ENCODE data around the gene MC2R. TPM values are rescaled to one million over a fixed set of nuclear protein-coding genes. Genes with fewer than 3 reads are reported as not detected.

The MC2R gene
- total RNA-seq, 1 donor from 2014 or later, result not detected

DNA sequence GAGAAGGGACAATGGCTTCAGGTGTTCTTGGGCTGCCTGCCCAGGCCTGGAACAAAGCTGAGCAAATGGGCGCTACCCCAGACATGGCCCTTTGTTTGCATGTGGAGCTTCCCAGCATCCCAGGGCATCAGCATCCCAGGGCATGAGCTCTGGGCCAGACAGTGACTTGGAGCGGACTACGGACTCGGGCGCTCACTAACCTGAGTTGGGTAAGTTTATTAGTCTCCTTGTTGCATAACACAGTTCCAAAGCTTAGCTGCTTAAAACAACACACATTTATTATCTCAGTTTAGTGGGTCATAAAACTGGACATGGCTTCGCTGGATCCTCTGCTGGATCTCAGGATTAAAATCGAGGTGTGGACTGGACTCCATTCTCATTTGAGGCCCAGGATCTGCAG, 35.8 kb downstream of the MC2R start:
- no peak overlapping the region for H3K4me3 ChIP-seq (ENCODE audit: low read depth, low read length)
- TF ChIP-seq, protein P1, sequence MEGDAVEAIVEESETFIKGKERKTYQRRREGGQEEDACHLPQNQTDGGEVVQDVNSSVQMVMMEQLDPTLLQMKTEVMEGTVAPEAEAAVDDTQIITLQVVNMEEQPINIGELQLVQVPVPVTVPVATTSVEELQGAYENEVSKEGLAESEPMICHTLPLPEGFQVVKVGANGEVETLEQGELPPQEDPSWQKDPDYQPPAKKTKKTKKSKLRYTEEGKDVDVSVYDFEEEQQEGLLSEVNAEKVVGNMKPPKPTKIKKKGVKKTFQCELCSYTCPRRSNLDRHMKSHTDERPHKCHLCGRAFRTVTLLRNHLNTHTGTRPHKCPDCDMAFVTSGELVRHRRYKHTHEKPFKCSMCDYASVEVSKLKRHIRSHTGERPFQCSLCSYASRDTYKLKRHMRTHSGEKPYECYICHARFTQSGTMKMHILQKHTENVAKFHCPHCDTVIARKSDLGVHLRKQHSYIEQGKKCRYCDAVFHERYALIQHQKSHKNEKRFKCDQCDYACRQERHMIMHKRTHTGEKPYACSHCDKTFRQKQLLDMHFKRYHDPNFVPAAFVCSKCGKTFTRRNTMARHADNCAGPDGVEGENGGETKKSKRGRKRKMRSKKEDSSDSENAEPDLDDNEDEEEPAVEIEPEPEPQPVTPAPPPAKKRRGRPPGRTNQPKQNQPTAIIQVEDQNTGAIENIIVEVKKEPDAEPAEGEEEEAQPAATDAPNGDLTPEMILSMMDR (IDR thresholded peaks at IDR 0.05; ENCODE audit: insufficient read depth, low read length, poor library complexity, severe bottlenecking), result no peak
- no peaks in the 10 kb centered on the region for H3K36me3 ChIP-seq (ENCODE audit: control insufficient read depth, insufficient read depth, low read length)
- H3K27me3 ChIP-seq (ENCODE audit: control insufficient read depth, insufficient read depth, low read length), result no peaks in the 10 kb centered on the region
- DNase-seq (ENCODE audit: low read depth), result no peak

GRCh38 chr18:13878857-13879256, 36.5 kb downstream of the MC2R start:
- no peaks in the 10 kb centered on the region for H3K36me3 ChIP-seq (ENCODE audit: control insufficient read depth, insufficient read depth, low read length)
- TF ChIP-seq, protein P1 (IDR thresholded peaks at IDR 0.05; ENCODE audit: insufficient read depth, low read length, poor library complexity, severe bottlenecking), result no peak
- no peaks in the 10 kb centered on the region for H3K27me3 ChIP-seq (ENCODE audit: control insufficient read depth, insufficient read depth, low read length)
- DNase-seq (ENCODE audit: low read depth), result no peak
- no peak overlapping the region for H3K4me3 ChIP-seq (ENCODE audit: low read depth, low read length)

GRCh38 chr18:13877157-13877556, 38.2 kb downstream of the MC2R start:
- Histone ChIP-seq H3K4me3 (ENCODE audit: low read depth, low read length) (no peak overlapping the region), H3K36me3 (ENCODE audit: control insufficient read depth, insufficient read depth, low read length) (no peaks in the 10 kb centered on the region), H3K27me3 (ENCODE audit: control insufficient read depth, insufficient read depth, low read length) (no peaks in the 10 kb centered on the region)
- TF ChIP-seq, protein P1 (IDR thresholded peaks at IDR 0.05; ENCODE audit: insufficient read depth, low read length, poor library complexity, severe bottlenecking), result no peak
- DNase-seq (ENCODE audit: low read depth), result no peak

DNA sequence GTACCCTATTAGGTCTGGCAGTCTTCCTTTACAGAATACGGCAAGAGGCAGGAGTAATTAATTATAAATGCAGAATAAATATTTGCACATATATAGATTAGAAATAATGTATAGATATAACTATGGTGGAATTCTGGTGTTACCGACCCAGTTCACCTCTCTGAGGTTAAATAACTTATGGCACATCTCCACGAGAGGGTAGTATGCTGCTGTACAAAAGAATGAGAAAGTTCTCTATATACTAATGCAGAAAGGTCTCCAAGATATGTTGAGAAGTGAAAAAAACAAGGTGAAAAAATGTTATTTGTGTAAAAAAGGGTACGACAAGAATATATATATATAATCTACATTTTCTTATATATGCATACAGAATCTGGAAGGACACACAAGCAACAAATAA, 40.8 kb downstream of the MC2R start:
- H3K27me3 ChIP-seq (ENCODE audit: control insufficient read depth, insufficient read depth, low read length), result peaks cover 5% of the 10 kb centered on the region
- no peak for DNase-seq (ENCODE audit: low read depth)
- TF ChIP-seq, protein P1 (IDR thresholded peaks at IDR 0.05; ENCODE audit: insufficient read depth, low read length, poor library complexity, severe bottlenecking), result no peak
- H3K36me3 ChIP-seq (ENCODE audit: control insufficient read depth, insufficient read depth, low read length), result no peaks in the 10 kb centered on the region
- no peak overlapping the region for H3K4me3 ChIP-seq (ENCODE audit: low read depth, low read length)

- DNase-seq (ENCODE audit: low read depth), result no peak
- no peak overlapping the region for H3K4me3 ChIP-seq (ENCODE audit: low read depth, low read length)
- peaks cover 12% of the 10 kb centered on the region for H3K27me3 ChIP-seq (ENCODE audit: control insufficient read depth, insufficient read depth, low read length)
- H3K36me3 ChIP-seq (ENCODE audit: control insufficient read depth, insufficient read depth, low read length), result no peaks in the 10 kb centered on the region
- TF ChIP-seq, protein P1 (IDR thresholded peaks at IDR 0.05; ENCODE audit: insufficient read depth, low read length, poor library complexity, severe bottlenecking), result no peak
Observed at GRCh38 chr18:13872932-13873331, 42.4 kb downstream of the MC2R start.

DNA sequence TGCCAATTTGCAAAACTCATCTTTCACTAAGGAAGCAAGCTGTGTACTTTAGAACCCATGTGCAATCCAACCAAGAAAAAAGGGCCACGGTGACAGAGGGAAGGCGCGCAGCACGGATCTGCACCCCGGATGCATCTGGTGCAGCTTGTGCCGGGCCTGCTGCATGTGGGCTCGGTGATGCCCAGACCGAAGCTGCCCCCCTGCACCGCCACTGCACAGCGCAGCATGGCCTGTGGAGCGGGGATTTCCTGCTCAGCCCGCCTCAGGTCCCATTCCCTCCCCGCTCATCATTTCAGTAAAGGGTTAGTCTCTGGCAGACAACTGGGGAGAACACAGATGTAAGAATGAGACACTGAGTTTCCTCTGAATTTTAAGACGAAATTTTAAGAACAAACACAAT, 43.0 kb downstream of the MC2R start:
- TF ChIP-seq, protein P1 (IDR thresholded peaks at IDR 0.05; ENCODE audit: insufficient read depth, low read length, poor library complexity, severe bottlenecking), result no peak
- Histone ChIP-seq H3K4me3 (ENCODE audit: low read depth, low read length) (no peak overlapping the region), H3K27me3 (ENCODE audit: control insufficient read depth, insufficient read depth, low read length) (peaks cover 12% of the 10 kb centered on the region), H3K36me3 (ENCODE audit: control insufficient read depth, insufficient read depth, low read length) (no peaks in the 10 kb centered on the region)
- DNase-seq (ENCODE audit: low read depth), result no peak
